GM06990 (cell line): Measurements from ENCODE around the gene CYB5A.
"Not testable (repeated sequence)": the region's sequence is repeated elsewhere in the genome, so short reads cannot be mapped to it uniquely, and the experiment has no call there.

ENCODE experiments used
- DNase-seq: peaks from one replicate; pipeline ENCODE4 v3.0.0-alpha.2; 2011; ENCODE audit not compliant: insufficient read length; ENCODE audit errors: extremely low read depth
- H3K27me3 ChIP-seq: replicated peaks from 2 replicates; pipeline ENCODE4 v1.6.0; 2011; ENCODE audit warnings: low read length; ENCODE audit not compliant: control insufficient read depth, insufficient read depth
- H3K36me3 ChIP-seq: 2 replicates; pipeline ENCODE4 v1.5.1; 2011; ENCODE audit warnings: low read length; ENCODE audit not compliant: control insufficient read depth, insufficient read depth
- H3K4me3 ChIP-seq: replicated peaks from 2 replicates; pipeline ENCODE4 v1.5.1; 2011; ENCODE audit warnings: low read depth, mild to moderate bottlenecking, control low read depth, low read length
- TF ChIP-seq, protein P1 (sequence below): IDR thresholded peaks from 2 replicates; pipeline ENCODE4 v1.5.1; 2011; ENCODE audit warnings: low read length, control low read depth, mild to moderate bottlenecking, inconsistent platforms; ENCODE audit not compliant: insufficient read depth, poor library complexity, severe bottlenecking

The CYB5A gene

DNA sequence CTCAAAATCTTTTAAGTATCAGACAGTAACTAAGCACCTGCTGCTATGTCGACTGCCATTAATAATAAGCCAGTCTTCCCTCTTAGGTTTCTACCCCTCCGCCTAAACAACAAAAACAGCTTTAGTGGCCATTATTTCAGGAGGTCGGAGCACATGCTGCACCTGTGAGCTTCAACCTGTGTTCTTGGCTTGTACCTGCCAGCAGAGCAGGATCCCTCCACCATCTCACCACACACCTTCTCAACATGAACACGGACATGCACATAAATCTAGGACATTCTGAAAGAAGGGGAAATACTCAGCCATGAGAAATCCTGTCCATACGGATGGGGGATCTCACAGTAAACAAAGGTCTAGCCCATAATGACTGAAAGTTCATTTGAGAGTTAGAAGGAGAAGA lies 3.7 kb downstream of the CYB5A start:
- Histone ChIP-seq H3K36me3 (no peaks in the 10 kb centered on the region), H3K27me3 (no peaks in the 10 kb centered on the region), H3K4me3 (no peak overlapping the region)
- TF ChIP-seq, protein P1, sequence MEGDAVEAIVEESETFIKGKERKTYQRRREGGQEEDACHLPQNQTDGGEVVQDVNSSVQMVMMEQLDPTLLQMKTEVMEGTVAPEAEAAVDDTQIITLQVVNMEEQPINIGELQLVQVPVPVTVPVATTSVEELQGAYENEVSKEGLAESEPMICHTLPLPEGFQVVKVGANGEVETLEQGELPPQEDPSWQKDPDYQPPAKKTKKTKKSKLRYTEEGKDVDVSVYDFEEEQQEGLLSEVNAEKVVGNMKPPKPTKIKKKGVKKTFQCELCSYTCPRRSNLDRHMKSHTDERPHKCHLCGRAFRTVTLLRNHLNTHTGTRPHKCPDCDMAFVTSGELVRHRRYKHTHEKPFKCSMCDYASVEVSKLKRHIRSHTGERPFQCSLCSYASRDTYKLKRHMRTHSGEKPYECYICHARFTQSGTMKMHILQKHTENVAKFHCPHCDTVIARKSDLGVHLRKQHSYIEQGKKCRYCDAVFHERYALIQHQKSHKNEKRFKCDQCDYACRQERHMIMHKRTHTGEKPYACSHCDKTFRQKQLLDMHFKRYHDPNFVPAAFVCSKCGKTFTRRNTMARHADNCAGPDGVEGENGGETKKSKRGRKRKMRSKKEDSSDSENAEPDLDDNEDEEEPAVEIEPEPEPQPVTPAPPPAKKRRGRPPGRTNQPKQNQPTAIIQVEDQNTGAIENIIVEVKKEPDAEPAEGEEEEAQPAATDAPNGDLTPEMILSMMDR, result no peak
- no peak for DNase-seq

DNA sequence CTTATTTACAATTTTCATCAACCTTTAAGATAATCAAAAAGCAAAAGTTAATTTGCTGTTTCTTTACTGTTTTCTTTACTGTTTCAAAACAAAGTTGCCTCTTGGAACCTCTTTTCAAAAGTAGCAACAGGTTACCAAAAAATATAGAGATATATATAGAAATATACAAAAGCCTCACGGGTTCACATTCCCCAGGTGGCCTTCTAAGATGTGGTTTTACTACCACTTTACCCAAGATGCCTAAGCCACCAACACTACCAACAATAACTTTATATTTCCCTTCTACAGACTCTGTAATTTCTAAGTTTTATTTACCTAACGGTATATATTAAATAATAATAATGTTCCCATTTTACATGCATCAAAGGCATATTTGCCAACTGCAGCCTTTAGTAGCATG lies 4.9 kb downstream of the CYB5A start:
- Histone ChIP-seq H3K27me3 (no peaks in the 10 kb centered on the region), H3K36me3 (no peaks in the 10 kb centered on the region), H3K4me3 (no peak overlapping the region)
- no peak for DNase-seq
- TF ChIP-seq, protein P1, result no peak

DNA sequence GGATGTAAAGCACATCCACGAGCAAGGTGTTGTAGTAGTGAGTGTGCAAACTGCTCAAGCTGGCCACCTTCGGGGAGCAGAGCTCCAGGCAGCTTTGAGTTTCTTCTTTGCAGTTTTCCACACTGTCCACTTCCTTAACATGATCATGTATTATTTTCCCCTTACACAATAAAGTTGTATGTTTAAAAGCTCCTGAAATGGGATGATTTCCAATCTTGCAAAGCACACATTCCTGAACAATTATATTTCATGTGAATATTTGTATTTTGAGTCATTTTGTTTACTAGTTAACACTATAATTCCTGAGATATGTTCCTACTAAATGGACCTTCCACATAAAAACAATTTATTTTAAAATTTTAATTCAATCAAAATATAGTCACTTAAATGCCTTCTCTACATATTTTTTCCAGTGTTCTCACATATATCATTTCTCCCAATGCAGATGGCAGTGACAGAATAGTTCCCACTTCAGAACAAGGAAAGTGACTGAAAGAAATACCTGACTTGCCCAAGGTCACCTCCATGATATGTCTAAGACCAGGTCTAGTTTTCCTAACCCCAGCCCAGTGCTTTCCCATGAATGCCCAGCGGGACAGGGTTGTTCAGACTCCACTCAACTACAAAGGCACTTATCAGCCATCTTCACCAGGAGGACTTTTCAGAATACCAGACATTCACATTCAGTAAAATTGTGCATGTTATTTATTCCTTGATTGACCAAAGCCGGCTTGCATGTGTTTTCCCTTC lies 5.5 kb downstream of the CYB5A start:
- no peak for DNase-seq
- H3K27me3 ChIP-seq, result no peaks in the 10 kb centered on the region
- TF ChIP-seq, protein P1, result no peak
- H3K4me3 ChIP-seq, result no peak overlapping the region
- no peaks in the 10 kb centered on the region for H3K36me3 ChIP-seq

DNA sequence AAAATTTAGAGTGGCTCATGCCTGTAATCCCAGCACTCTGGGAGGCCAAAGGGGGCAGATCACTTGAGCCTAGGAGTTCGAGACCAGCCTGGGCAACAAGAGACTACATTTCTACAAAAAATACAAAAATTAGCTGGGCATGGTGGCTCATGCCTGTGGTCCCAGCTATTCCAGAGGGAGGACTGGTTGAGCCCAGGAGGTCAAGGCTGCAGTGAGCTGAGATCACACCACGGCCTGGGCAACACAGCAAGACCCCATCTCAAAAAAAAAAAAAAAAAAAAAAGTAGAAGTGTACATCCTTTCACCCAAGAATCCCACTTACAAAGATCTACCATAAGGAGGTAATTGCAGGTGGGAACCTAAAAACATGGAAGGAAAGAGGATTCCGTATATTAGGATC lies 6.2 kb downstream of the CYB5A start:
- H3K36me3 ChIP-seq, H3K27me3 ChIP-seq, H3K4me3 ChIP-seq, DNase-seq: not testable (repeated sequence)

DNA sequence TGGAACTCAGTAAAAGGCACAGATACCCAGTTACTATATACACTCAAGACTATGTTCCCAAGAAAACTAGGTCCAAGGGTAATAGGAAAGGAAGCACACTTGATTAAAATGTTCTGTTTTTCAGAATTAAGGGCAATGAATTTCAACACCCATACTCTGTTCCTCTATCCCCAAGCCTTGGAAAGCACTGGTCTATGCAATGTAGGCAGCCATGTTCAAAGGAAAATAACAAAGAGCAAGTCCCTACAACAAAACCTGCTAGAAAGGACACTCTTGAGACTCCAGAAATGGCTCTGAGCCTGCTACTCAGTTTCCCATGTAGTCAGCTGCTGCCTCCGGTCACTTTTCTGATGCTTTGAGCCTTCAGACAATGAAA lies 6.8 kb downstream of the CYB5A start:
- TF ChIP-seq, protein P1, result no peak
- Histone ChIP-seq H3K36me3 (no peaks in the 10 kb centered on the region), H3K4me3 (no peak overlapping the region), H3K27me3 (no peaks in the 10 kb centered on the region)
- no peak for DNase-seq

DNA sequence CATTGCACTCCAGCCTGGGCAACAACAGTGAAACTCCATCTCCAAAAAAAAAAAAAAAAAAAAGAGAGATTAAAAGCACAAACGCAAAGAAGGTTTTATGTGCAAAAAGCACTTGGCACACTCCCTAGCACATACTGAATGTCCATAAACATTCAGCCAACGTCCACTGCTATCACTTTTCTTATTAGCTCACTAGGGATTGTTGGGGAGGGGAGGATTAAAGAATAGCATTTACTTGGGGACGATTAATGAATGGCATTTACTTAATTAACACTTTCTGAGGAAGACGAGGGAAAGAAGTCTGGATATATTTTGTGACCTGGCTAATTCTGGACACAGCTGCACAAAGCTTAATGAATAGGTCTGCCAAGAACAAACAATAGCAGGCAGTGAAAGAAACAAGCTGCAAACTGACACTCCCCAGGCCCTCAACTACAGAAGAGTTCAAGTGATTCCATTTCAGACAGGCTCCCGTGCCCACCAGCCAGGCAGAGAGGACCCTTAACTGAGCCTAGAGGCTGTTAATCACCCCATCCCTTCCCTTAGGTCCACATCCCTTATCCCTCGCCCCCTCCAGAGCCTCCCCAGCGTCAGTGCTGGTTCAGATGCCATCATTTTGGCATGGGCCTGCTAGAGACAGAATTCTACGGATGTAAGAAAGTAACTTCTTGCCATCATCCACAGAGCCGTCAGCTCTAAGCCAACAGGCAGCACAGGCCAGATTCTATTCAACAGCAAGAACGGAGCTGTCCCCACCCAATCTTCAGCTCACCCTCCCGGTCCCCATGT lies 7.4 kb downstream of the CYB5A start:
- Histone ChIP-seq H3K27me3 (no peaks in the 10 kb centered on the region), H3K4me3 (no peak overlapping the region), H3K36me3 (no peaks in the 10 kb centered on the region)
- TF ChIP-seq, protein P1, result no peak
- DNase-seq, result no peak
